Measurements from ENCODE around the gene GRB10. TPM values are rescaled to one million over a fixed set of nuclear protein-coding genes. Genes with fewer than 3 reads are reported as not detected.

GRB10 gene
- total and polyA plus RNA-seq, 2 experiments from 2014 or later, result 35.0 to 154 TPM

- H3K9me3 Mint-ChIP-seq, result peaks cover 19% of the 10 kb centered on the region
- Histone ChIP-seq H3K4me1 (ENCODE audit: insufficient read depth) (peaks cover 35% of the 10 kb centered on the region), H4K20me1 (replicated peaks; ENCODE audit: insufficient read depth) (peaks cover 52% of the 10 kb centered on the region), H3F3A (replicated peaks; ENCODE audit: low read depth) (no peaks in the 10 kb centered on the region; the same call in 1 of the 2 replicates), H2AFZ (no peak overlapping the region), H3K4me3 (no peak overlapping the region), H3K27me3 (ENCODE audit: insufficient read depth) (peaks cover 10% of the 10 kb centered on the region), H3K4me2 (no peak overlapping the region), H3K27ac (ENCODE audit: low read depth) (no peak overlapping the region), H3K9me2 (ENCODE audit: insufficient read depth) (0 out of 2 replicates have a peak, but pooled peaks cover 2% of the 10 kb centered on the region), H3K36me3 (ENCODE audit: insufficient read depth) (no peaks in the 10 kb centered on the region), H3K79me2 (replicated peaks; ENCODE audit: insufficient read depth) (peaks cover 97% of the 10 kb centered on the region)
- no peak for ATAC-seq
- H3K27me3 Mint-ChIP-seq (ENCODE audit: insufficient read depth, low read depth, poor library complexity), result peaks cover 11% of the 10 kb centered on the region
- no peak for DNase-seq (ENCODE audit: low spot score)
- TF ChIP-seq STAT1 (IDR thresholded peaks at IDR 0.05; ENCODE audit: unreplicated experiment), result no peak
- no peak for TF ChIP-seq ZNF462 (CRISPR knock-in tag; IDR thresholded peaks at IDR 0.05)
- TF ChIP-seq ZNF114 (CRISPR knock-in tag; IDR thresholded peaks at IDR 0.05), result no peak
- TF ChIP-seq ETS1 (IDR thresholded peaks at IDR 0.05), result no peak
- TF ChIP-seq POLR2AphosphoS5 (IDR thresholded peaks at IDR 0.05; ENCODE audit: low read depth), result no peak
- no peak for TF ChIP-seq NANOG (IDR thresholded peaks at IDR 0.05; ENCODE audit: borderline replicate concordance)
- TF ChIP-seq EZH2 (IDR thresholded peaks at IDR 0.05; ENCODE audit: low read depth, unreplicated experiment), result no peak
- no peak for TF ChIP-seq REST (IDR thresholded peaks at IDR 0.05; ENCODE audit: unreplicated experiment)
- TF ChIP-seq ZNF331 (CRISPR knock-in tag; IDR thresholded peaks at IDR 0.05; ENCODE audit: low read depth), result no peak
- no peak for TF ChIP-seq CTCF (conservative IDR thresholded peaks at IDR 0.05; ENCODE audit: low read depth in 2 of 2)
- no peak for TF ChIP-seq JUNB (IDR thresholded peaks at IDR 0.05; ENCODE audit: unreplicated experiment)
- no peak for TF ChIP-seq EZH2phosphoT487 (IDR thresholded peaks at IDR 0.05; ENCODE audit: unreplicated experiment)
- TF ChIP-seq CREB1 (CRISPR knock-in tag; IDR thresholded peaks at IDR 0.05; ENCODE audit: low read depth), result no peak
- H3K4me3 Mint-ChIP-seq, result no peak overlapping the region
- peaks cover 47% of the 10 kb centered on the region for H3K36me3 Mint-ChIP-seq (ENCODE audit: low read depth)
- H3K4me1 Mint-ChIP-seq, result peaks cover 49% of the 10 kb centered on the region
- no peak overlapping the region for H3K27ac Mint-ChIP-seq
Observed at GRCh38 chr7:50785346-50785745, 2.6 kb upstream of the GRB10 start.

Measured in GM23338 (cell line).